Suprapubic skin (tissue), 4 donors: ENCODE data around the gene MSMO1.

Experiments used
- CTCF ChIP-seq, 2 donors: fragments of 200-600 bp in 1 of 2; fragments of 450-650 bp in 1 of 2; sonication (generic) in 1 of 2; IDR thresholded peaks; one replicate each; pipeline ENCODE4 v1.5.1; 2016 to 2019; ENCODE audit warnings: antibody characterized with exemption in 2 of 2, mild to moderate bottlenecking in 1 of 2, moderate library complexity in 1 of 2
- EP300 ChIP-seq: sonication (generic); formaldehyde crosslinking; IDR thresholded peaks from one replicate; pipeline ENCODE4 v1.6.1; 2017; ENCODE audit warnings: antibody characterized with exemption
- POLR2A ChIP-seq, 2 donors: fragments of 450-650 bp; IDR thresholded peaks; one replicate each; pipeline ENCODE4 v1.6.1; 2017; ENCODE audit warnings: antibody characterized with exemption in 2 of 2, mild to moderate bottlenecking in 2 of 2, moderate library complexity in 2 of 2
- POLR2AphosphoS5 ChIP-seq, 3 donors: sonication (generic); formaldehyde crosslinking; IDR thresholded peaks; one replicate each; pipeline ENCODE4 v1.6.1; 2017; ENCODE audit warnings: antibody characterized with exemption in 3 of 3

DNA sequence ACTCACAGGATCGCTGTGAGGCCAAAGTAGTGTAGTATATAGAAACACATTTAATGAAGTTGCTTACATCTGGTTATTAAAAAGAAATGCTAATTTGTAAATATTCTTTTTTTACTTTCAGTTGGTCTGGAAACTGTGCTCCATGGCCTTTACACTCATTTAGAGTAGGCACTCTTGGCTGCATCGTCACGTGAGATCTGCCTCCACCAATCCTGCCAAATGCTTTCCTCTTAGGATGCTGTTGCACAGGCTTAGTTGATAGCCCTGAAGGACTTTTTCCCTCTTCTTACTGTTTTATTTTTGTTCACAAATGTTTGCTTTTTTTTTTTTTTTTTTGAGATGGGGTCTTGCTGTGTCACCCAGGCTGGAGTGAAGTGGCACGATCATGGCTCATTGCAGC, 57.7 kb downstream of the MSMO1 start:
- TF ChIP-seq CTCF (IDR thresholded peaks at IDR 0.05) (no peak), POLR2AphosphoS5 (IDR thresholded peaks at IDR 0.05) (no peak), EP300 (no peak), POLR2A (IDR thresholded peaks at IDR 0.05) (no peak)
